HG02610 (cell line): ENCODE measurements around the gene MCFD2.
"Not testable (repeated sequence)": the region's sequence is repeated elsewhere in the genome, so short reads cannot be mapped to it uniquely, and the experiment has no call there.

Experiments
- ATAC-seq: cut with Tn5 transposase; IDR thresholded peaks from one replicate; pipeline ENCODE4 v1.9.1; 2021; ENCODE audit warnings: mild to moderate bottlenecking, moderate library complexity; ENCODE audit not compliant: unreplicated experiment

The MCFD2 gene

DNA sequence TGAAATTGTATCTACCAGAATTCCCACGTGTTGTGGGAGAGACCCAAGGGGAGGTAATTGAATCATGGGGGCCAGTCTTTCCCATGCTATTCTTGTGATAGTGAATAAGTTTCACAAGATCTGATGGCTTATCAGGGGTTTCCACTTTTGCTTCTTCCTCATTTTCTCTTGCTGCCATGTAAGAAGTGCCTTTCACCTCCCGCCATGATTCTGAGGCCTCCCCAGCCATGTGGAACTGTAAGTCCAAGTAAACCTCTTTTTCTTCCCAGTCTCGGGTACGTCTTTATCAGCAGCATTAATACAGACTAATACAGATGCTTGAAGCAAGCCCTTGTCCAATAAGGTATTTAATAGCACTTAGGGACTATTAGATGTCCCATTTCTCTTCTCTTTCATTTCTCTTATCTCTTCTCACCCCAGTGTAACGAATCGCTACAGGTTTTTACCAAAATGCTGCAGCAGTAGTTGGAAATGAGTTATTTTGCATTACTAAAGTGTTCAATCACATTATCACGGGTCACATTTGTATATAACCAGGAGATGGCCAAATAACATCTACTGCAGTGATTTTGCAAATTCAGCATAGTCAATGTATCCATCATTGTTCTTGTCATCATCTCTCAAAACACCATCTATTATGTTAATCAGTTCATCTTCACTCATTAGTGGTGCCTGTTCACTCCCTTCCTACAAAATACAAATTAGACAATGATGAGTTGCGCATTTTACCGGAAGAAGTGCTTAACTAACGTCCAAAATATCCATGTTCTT is 10.5 kb downstream of the MCFD2 start:
- ATAC-seq: not testable (repeated sequence)

GRCh38 chr2:46902980-46903379 is 12.6 kb downstream of the MCFD2 start:
- ATAC-seq: not testable (repeated sequence)

GRCh38 chr2:46902465-46902864 is 13.1 kb downstream of the MCFD2 start:
- ATAC-seq: no peak

- ATAC-seq: no peak
These were observed 14.0 kb downstream of the MCFD2 start for GRCh38 chr2:46901611-46902010.

DNA sequence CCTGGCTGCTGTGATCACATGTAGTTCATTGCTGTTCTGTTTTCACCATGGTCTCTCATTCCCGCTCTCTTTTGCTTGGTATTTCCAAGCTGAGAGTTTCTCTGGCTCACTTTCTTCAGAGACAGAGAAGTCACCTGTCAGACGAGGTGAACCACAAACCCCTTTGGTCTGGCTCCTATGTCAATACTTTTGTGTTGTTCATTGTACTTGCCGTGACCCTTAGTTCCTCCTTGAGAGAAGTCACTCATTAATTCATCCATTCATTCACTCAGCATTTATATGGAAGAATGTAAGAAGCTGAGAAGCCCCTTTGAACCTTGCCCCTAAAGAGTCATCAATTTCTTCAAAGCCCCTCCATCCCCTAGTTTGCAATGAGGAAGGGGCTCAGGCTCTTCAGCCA is 15.2 kb downstream of the MCFD2 start:
- ATAC-seq: no peak

DNA sequence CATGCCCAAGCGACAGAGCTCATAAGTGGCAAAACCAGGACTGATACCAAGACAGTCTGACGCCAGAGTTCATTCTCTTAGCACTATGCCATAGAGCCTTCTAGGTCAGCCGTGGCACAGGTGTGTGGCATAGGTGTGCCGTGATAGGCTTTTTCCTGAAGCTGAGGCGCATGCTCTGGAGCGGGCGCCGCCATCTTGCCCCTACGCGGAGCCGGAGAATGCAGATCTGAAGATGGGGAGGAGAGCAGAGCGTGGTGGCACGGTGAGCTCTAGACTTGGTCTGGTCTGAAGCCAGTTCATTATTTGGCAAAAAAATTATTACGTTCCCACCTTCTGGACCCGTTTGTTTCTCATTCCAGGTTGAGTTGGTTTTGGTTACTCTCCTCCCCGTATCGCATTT is 16.6 kb downstream of the MCFD2 start:
- no peak for ATAC-seq

DNA sequence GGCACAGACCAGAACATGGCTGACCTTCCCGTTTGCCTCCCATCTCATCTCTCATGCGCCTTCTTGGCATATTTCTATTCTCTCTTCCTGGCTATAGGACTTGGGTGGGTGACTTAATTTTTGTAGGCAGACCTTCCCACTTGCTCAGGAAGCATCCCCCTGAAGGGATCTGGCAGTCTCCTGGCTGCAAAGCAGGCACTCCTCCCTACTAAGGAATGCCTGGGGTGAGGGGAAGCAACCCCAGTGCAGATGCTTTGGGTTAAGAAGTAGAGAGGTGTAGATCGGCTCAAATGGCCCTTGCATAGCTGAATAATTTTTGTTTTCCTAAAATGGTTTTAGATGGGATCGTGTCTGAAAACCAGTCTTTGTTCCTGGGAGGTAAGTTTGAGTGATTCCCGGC is 17.6 kb downstream of the MCFD2 start:
- ATAC-seq: no peak

- ATAC-seq: no peak
These were observed 22.2 kb downstream of the MCFD2 start for GRCh38 chr2:46893269-46893939.

- no peak for ATAC-seq
These were observed 23.6 kb downstream of the MCFD2 start for GRCh38 chr2:46891956-46892553.

DNA sequence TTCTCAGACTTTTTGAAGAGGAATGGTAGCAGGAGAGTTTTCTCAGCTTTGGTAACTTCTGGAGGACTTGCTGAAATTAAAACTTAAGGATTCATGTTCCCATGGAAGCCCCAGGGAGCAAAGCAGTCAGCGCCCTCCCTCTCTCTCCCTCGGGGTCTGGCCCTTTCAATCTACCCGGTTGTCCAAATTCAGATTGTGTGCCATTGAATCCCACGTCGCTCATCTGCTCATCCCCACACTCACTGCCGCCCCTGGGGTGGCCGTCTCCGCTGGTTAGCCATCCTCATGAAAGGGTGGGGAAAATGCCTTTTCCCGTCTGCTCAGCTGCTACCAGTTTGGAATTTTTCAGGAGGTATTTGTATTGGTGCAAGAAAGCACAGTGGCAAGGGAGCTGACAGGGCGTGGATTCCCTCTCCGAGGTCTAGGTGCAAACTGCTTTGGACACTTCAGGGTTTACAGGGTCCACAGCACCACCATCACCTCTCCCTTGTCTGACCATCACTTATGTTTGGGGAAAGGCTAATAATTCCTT is 27.1 kb downstream of the MCFD2 start:
- no peak for ATAC-seq

DNA sequence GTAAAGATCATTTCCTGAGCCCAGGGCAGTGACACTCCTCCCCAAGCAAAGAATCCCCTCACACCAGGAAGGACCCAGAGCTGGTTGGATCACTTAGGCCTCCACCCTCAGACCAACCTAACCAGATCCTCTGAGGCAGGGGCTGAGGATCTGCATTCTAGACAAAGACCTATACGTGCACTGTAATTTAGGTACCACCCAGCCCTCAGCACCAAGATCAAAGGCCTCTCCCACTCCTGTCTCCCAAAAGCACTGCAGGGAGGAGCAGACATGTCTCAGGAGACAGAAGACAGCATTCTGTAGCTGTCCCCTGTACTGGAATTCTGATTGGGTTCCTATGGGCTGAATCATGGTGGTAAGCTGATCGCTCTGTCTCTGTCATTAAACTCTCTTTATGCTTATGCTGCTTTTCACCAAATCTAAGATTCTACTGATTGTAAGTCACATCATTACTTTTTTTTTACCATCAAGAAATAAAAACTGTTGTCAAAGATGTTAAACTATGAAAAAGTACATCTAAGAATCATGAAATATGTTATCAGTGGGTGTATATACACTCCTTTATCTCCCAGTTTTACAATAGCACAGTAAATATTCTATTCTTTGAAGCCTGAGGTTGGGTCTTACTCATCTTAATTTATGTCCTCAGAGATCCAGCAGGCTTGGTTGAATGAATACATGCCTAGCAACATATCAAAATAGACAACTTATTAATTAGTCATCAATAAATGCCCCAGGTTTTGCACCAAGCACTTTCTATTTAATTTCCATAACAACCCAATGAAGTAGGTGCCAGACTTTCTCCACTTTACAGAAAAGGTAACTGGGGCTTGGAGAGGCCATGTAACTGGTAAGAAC is 28.3 kb downstream of the MCFD2 start:
- no peak for ATAC-seq

GRCh38 chr2:46886268-46887027 is 29.2 kb downstream of the MCFD2 start:
- ATAC-seq: no peak

DNA sequence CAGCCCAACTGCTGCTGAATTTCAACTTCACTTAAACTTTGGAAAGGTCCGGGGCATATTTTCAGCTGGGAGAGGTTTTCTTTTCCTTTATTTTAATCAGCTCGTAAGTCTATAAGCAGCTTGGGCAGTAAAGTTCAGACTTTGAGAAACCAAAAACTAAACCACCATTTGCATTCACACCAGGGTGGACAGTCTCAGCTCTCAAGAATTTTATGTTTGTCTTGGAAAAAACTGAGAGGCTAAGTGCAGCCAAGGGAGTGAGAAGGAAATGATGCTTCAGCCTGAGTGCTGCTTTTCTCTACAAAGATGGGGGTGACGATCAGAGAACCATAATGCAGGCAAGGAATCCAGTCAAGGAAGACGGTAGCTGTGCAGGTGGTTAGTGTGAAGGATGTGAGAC is 30.2 kb downstream of the MCFD2 start:
- no peak for ATAC-seq

- ATAC-seq: no peak
These were observed 36.1 kb downstream of the MCFD2 start for GRCh38 chr2:46879511-46879910.

DNA sequence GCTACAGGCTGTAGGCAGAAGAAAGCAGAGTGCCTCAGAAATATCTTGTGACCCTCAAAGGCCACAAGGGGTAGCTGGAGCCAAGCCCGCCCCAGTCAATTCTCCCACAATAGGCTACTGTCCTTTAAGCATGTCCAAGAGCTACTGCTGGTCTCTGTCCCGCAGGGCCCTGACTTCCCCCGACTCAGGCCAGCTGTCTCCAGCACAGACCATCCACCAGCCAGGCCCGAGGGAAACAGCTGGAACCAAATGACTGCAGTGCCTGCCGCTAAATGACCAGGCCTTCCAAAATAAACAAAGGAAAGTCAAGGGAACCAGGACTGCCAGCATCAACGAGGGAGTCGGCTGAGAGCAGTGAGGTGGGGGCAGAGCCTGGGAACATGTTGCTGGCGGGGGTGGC is 36.7 kb downstream of the MCFD2 start:
- ATAC-seq: no peak

DNA sequence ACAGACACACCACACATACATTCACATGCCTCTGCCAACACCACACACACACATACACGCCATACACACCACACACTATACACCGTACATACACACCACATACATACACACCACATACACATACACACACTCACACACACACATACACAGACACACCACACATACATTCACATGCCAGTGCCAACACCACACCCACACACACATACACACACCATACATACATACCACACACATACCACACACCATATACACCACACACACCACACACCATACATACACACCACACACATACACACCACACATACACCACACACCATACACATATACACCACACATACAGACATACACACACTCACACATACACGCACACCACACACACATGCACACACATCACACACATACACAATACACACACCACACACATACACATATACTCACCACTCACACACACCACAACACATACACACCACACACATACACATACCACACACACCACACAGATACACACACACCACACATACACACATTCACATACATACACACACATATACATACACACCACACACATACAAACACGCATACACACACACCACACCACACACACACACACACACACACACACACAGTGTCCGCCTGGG is 37.2 kb downstream of the MCFD2 start:
- no peak for ATAC-seq

- no peak for ATAC-seq
These were observed 37.9 kb downstream of the MCFD2 start for GRCh38 chr2:46877619-46878113.

GRCh38 chr2:46876741-46877384 is 38.7 kb downstream of the MCFD2 start:
- ATAC-seq: no peak
